HEK293T (cell line): Measurements from ENCODE around the gene EXTL2.
A peak's percentile ranks its signal among the peaks of the same experiment; 100 is the strongest.

Source experiments
- CTCF ChIA-PET: fragments of 350-600 bp; formaldehyde crosslinking; extraction: SDS; loops from one replicate; lab custom pipeline; 2021; ENCODE audit warnings: antibody characterized with exemption, inconsistent platforms; lab: Yijun Ruan, JAX
- POLR2A ChIA-PET: fragments of 350-600 bp; formaldehyde crosslinking; extraction: SDS; loops from one replicate; lab custom pipeline; 2020; ENCODE audit warnings: antibody characterized with exemption, inconsistent platforms; lab: Yijun Ruan, JAX
- DNase-seq: peaks from one replicate; pipeline ENCODE4 v3.0.0; 2012; ENCODE audit warnings: mixed read lengths; ENCODE audit errors: extremely low spot score
- ARNT ChIP-seq: fragments of 450-650 bp; IDR thresholded peaks from 2 replicates; pipeline ENCODE4 v1.6.1; 2017; ENCODE audit warnings: mild to moderate bottlenecking
- BHLHE40 ChIP-seq: fragments of 450-650 bp; IDR thresholded peaks from 2 replicates; pipeline ENCODE4 v1.6.1; 2016; ENCODE audit warnings: mild to moderate bottlenecking, moderate library complexity, borderline replicate concordance
- CTBP1 ChIP-seq: fragments of 450-650 bp; IDR thresholded peaks from 2 replicates; pipeline ENCODE4 v1.6.1; 2016; ENCODE audit warnings: borderline replicate concordance
- ELF4 ChIP-seq: fragments of 450-650 bp; IDR thresholded peaks from 2 replicates; pipeline ENCODE4 v1.6.1; 2017; ENCODE audit warnings: antibody characterized with exemption
- FOXA1 ChIP-seq: fragments of 450-650 bp; IDR thresholded peaks from 2 replicates; pipeline ENCODE4 v1.6.1; 2016; ENCODE audit warnings: mild to moderate bottlenecking
- FOXK2 ChIP-seq: fragments of 450-650 bp; IDR thresholded peaks from 2 replicates; pipeline ENCODE4 v1.6.1; 2016; ENCODE audit warnings: mild to moderate bottlenecking
- FOXM1 ChIP-seq: fragments of 450-650 bp; IDR thresholded peaks from 2 replicates; pipeline ENCODE4 v1.6.1; 2017; ENCODE audit warnings: mild to moderate bottlenecking, borderline replicate concordance
- HDGF ChIP-seq: fragments of 450-650 bp; IDR thresholded peaks from 2 replicates; pipeline ENCODE4 v1.6.1; 2017; ENCODE audit warnings: antibody characterized with exemption, borderline replicate concordance
- L3MBTL2 ChIP-seq: fragments of 450-650 bp; conservative IDR thresholded peaks from 2 replicates; pipeline ENCODE4 v1.6.1; 2016; ENCODE audit warnings: mild to moderate bottlenecking
- LEF1 ChIP-seq: fragments of 450-650 bp; IDR thresholded peaks from 2 replicates; pipeline ENCODE4 v1.6.1; 2017; ENCODE audit warnings: mild to moderate bottlenecking, borderline replicate concordance
- NFRKB ChIP-seq: fragments of 450-650 bp; IDR thresholded peaks from 2 replicates; pipeline ENCODE4 v1.6.1; 2016; ENCODE audit warnings: mild to moderate bottlenecking, moderate library complexity
- PKNOX1 ChIP-seq: fragments of 450-650 bp; IDR thresholded peaks from 2 replicates; pipeline ENCODE4 v1.6.1; 2016
- SP1 ChIP-seq: fragments of 450-650 bp; IDR thresholded peaks from 2 replicates; pipeline ENCODE4 v1.6.1; 2017
- SUZ12 ChIP-seq: fragments of 450-650 bp; IDR thresholded peaks from 2 replicates; pipeline ENCODE4 v1.6.1; 2016; ENCODE audit warnings: mild to moderate bottlenecking
- TARDBP ChIP-seq: fragments of 450-650 bp; IDR thresholded peaks from 2 replicates; pipeline ENCODE4 v1.6.1; 2016
- ZNF384 ChIP-seq: fragments of 450-650 bp; IDR thresholded peaks from 2 replicates; pipeline ENCODE4 v1.6.1; 2016

Gene EXTL2

GRCh38 chr1:100883963-100884362, 10.7 kb downstream of the EXTL2 start:
- TF ChIP-seq BHLHE40 (no peak), PKNOX1 (peak; percentile 43; the same call in 1 of the 2 replicates)
- ChIA-PET CTCF (interaction anchor here (0.6 to 1.6 kb wide), 4 partner anchors 10 to 441 kb away, joined by 3 read pairs; no protein-coding TSS in a partner anchor), POLR2A (interaction anchor here (5.9 kb wide), 1 partner anchor 11 kb away, joined by 39 read pairs; the partner anchor contains the start of genes EXTL2 and SLC30A7)
- peak; percentile 34 for DNase-seq

- ChIA-PET CTCF (no interaction called here), POLR2A (interaction anchor here (5.9 kb wide), 1 partner anchor 12 kb away, joined by 39 read pairs; the partner anchor contains the start of genes EXTL2 and SLC30A7)
- no peak for DNase-seq
- TF ChIP-seq ZNF384 (no peak), PKNOX1 (no peak), BHLHE40 (no peak), HDGF (no peak), FOXM1 (no peak), TARDBP (no peak), ARNT (no peak), LEF1 (no peak), SUZ12 (no peak), CTBP1 (no peak), ELF4 (no peak)
These were observed 11.9 kb downstream of the EXTL2 start for GRCh38 chr1:100882698-100883097.

- CTCF ChIA-PET = no interaction called here
- no peak for DNase-seq
- TF ChIP-seq SP1 = no peak
- no peak for TF ChIP-seq SUZ12
- TF ChIP-seq BHLHE40 = no peak
- no peak for TF ChIP-seq FOXA1
- no peak for TF ChIP-seq FOXK2
- TF ChIP-seq PKNOX1 = no peak
- TF ChIP-seq ARNT = no peak
- TF ChIP-seq LEF1 = no peak
- TF ChIP-seq ELF4 = no peak
- TF ChIP-seq CTBP1 = no peak
- TF ChIP-seq ZNF384 = no peak
- TF ChIP-seq TARDBP = no peak
- TF ChIP-seq FOXM1 = no peak
- no peak for TF ChIP-seq NFRKB
- TF ChIP-seq HDGF = no peak
- TF ChIP-seq L3MBTL2 = no peak
- POLR2A ChIA-PET = interaction anchor here (5.9 kb wide), 1 partner anchor 13 kb away, joined by 39 read pairs; the partner anchor contains the start of genes EXTL2 and SLC30A7
These were observed 13.0 kb downstream of the EXTL2 start for GRCh38 chr1:100881687-100882086.

GRCh38 chr1:100879422-100879821, 15.2 kb downstream of the EXTL2 start:
- no peak for DNase-seq
- ChIA-PET POLR2A (interaction anchor here (1.6 kb wide), 1 partner anchor 15 kb away, joined by 6 read pairs; the partner anchor contains the start of gene EXTL2), CTCF (interaction anchor here (1.0 kb wide), 1 partner anchor 424 kb away, joined by 3 read pairs; no protein-coding TSS in a partner anchor)
- TF ChIP-seq SP1 (no peak), FOXM1 (no peak), L3MBTL2 (no peak), NFRKB (no peak), FOXA1 (no peak), ARNT (no peak), CTBP1 (no peak), ZNF384 (no peak), ELF4 (no peak)

- TF ChIP-seq HDGF (no peak), ARNT (no peak), ELF4 (no peak), ZNF384 (no peak), FOXA1 (no peak), LEF1 (no peak), L3MBTL2 (no peak), TARDBP (no peak), FOXK2 (no peak), FOXM1 (no peak), BHLHE40 (no peak), CTBP1 (no peak), SP1 (no peak), SUZ12 (no peak)
- POLR2A ChIA-PET = no interaction called here
- CTCF ChIA-PET = no interaction called here
- no peak for DNase-seq
These were observed 18.4 kb downstream of the EXTL2 start for GRCh38 chr1:100876291-100876690.

- POLR2A ChIA-PET = no interaction called here
- TF ChIP-seq HDGF (no peak), ELF4 (no peak), FOXM1 (no peak), FOXA1 (no peak), CTBP1 (no peak)
- DNase-seq = no peak
- CTCF ChIA-PET = no interaction called here
These were observed 19.4 kb downstream of the EXTL2 start for GRCh38 chr1:100875228-100875627.

GRCh38 chr1:100874433-100874832, 20.2 kb downstream of the EXTL2 start:
- ChIA-PET POLR2A (no interaction called here), CTCF (interaction anchor here (1.0 kb wide), 1 partner anchor 410 kb away, joined by 3 read pairs; no protein-coding TSS in a partner anchor)
- no peak for TF ChIP-seq FOXA1
- TF ChIP-seq CTBP1 = no peak
- TF ChIP-seq SP1 = no peak
- no peak for TF ChIP-seq ARNT
- no peak for TF ChIP-seq FOXK2
- no peak for TF ChIP-seq FOXM1
- no peak for TF ChIP-seq ELF4
- DNase-seq = no peak
